Renal cortical epithelial cell (primary cell): ENCODE results near the gene C1orf52. TPM values are rescaled to one million over a fixed set of nuclear protein-coding genes. Genes with fewer than 3 reads are reported as not detected.

Experiments
- DNase-seq: peaks from one replicate; pipeline ENCODE4 v3.0.0-alpha.2; 2011; ENCODE audit warnings: low read depth
- total RNA-seq: library from RNA; depleted of rRNA; stranded (reverse); fragments of >200 nt; gene quantifications from 2 replicates; pipeline ENCODE4 v1.2.3, GENCODE V29; 2014

Gene C1orf52
- total RNA-seq, 1 donor from 2014 or later, result 18.5 TPM

DNA sequence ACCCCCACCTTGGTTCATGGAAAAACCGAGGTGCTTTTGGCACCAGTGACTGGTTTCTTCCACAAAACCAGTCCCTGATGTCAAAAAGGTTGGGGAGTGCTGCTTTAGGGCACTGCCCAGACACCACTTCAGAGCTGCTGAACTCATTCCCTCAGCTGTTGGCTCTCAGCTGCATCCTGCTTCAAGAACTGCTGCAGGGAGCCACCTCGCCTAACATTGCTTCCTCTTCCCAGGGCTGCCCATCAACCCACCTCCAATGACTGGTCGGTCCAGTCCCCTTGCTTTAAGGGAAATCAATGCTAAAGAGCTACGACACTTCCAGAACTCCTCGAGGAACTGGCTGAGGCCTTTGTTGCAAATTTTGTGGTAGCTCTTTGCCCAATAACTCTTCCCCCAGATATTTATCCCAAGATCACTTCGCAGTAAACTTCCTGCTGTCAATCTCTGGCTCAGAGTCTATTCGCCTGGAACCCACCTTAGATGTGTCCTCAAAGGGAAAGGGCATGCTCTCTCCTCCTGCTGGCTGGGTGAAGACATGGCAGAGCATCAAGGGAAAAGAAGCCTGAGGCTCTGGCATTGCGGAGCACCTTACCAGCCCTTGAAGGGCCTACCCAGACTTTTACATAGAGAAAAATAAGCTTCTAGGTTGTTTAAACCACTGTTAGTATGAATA, 29.0 kb downstream of the C1orf52 start:
- DNase-seq, result no peak

- DNase-seq, result no peak
Measured at GRCh38 chr1:85229574-85230097, 29.8 kb downstream of the C1orf52 start.

- DNase-seq, result no peak
Measured at GRCh38 chr1:85228972-85229371, 30.5 kb downstream of the C1orf52 start.

DNA sequence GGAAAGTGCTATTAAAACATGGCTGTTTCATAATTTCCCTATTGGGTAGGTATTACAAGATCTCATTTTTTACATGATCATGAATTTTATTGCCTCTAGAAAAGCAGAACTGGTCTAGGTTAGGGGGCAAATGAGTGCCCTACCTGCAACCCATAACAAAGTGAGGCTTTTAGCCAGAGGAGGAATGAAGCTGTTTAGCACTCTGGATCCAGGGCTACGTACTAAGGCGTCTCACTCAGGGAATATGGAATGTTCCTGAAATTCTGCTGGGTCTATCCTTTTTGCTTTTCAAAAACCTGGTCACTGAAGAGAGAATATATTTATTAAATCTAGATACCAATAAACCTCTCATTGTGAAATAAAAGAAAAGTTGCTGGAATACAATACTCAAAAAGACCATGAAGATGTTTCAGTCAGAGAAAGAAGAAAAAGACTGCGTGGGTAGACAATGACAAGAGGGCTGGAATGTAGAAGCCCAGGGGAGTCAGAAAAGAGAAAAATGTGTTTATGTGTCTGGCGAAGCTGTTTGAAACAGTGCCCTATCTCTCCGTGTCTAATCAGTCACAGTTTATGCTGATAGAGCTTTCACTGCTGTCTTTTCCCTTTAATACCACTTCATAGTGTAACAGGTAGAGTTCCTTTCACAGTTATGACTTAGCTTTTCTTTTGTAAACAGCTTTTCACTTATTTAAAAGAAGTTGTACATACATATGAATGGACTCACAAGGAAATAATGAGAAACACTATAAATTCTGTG, 33.7 kb downstream of the C1orf52 start:
- no peak for DNase-seq

GRCh38 chr1:85224734-85225623, 34.5 kb downstream of the C1orf52 start:
- no peak for DNase-seq

DNA sequence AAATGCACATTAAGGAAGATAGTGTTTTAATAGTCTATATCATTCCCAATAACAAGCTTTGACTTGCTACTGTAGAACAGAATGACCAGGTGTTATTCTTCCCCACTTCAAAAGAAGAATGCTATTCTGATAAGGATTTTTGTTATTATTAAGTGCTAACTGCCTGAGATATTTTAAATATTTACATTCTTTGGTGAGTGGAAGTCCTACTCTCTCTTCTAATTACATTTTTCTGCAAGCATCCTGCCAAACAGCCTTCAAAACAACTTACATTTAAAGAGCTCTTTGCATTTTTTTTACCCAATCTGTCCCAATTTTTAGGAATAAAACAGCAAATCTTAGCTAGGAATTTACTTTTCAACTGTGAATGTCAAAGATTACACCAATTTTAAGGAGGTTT, 35.2 kb downstream of the C1orf52 start:
- no peak for DNase-seq

GRCh38 chr1:85223334-85223733, 36.1 kb downstream of the C1orf52 start:
- DNase-seq, result no peak

- no peak for DNase-seq
Measured at GRCh38 chr1:85220756-85221201, 38.7 kb downstream of the C1orf52 start.

DNA sequence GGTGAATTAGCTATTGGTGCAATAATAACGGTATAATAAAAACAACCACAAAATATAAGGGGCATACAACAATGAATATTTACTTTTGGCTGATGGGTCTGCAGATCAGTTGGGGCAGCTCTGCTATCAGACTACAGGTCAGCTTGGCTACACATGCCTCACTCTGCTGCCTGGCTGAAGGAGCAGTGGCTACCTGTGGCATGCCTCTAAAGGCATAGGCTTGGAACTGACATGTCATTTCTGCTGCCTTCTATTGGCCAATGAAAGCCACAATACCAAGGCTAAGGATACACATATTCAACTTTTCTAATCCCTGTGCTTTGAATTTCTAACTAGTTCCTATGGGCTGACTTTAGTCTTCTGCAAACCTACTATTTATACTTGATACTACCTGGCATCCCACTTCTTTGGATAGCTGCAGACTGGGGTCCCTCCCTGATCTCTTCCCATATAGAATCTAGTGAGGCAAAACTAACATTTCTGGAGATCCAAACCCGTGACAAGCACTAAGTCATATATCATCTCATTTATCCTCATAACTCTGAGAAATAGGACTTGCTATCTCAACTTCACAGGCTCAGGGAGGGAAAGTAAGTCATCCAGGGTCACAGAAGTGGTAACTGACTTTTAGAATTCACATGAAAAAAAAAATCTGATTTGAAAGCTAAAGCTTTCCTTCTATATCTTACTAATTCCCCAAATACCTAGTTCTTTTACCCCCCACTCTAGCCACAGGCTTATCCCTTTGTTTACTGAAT, 39.4 kb downstream of the C1orf52 start:
- no peak for DNase-seq

DNA sequence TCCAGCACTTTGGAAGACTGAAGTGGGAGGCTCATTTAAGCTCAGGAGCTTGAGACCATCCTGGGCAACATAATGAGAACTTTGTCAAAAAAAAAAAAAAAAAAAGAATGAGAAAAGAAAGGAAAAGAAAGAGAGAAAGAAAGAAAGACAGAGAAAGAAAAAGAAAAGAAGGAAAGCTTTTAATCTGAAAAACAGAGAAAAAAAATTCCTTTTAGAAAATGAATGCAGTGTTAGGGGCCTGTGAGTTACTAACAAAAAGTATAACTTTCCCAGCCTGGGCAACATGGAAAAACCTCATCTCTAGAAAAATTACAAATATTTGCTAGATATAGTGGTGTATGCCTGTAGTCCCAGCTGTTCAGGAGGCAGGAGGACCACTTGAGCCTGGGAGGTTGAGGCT, 42.8 kb downstream of the C1orf52 start:
- no peak for DNase-seq

DNA sequence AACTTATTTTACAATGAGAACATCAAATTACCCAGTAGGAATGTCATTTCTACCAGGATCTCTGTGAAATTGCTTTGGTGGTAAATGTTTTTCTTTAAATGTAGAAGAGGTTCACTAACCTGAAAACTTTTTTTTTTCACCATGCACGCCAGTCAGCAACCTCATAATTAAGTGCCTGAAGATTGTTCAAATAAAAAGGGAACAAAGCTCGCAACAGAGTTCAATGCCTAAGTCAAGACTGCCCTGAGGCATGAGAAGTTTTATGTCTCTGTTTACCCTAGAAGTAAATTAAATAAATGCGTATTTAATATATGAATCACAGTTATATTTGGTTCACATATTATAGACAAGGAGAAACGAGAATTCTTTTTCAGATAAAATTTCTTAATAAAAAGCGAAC, 44.8 kb downstream of the C1orf52 start:
- peak; percentile 41 for DNase-seq

GRCh38 chr1:85208488-85208887, 51.0 kb downstream of the C1orf52 start:
- no peak for DNase-seq

DNA sequence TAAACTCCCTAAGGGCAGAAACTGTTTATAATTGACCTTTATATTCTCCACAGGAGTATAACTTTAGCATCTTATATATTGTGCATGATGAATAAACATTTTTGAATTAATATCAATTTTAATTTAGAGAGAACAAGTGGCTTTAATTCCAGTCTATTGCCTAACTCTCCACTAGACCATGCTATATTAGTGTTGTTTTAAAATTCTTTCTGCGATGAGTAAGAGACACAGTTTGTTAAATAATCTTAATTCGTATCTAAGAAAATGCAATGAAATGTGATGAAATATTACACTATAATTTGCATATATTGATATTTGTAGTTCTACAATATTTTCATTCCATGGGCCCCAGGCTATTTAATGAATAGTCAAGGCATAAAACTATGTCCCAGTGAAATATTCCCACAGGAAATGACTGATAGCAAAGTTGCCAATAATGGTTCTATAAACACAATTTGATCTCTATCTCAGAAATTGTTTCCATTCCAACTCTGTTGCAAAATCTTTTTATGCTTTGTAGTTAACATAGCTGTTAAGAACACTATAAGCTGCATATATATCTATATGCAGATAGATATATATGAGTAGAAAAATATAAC, 55.8 kb downstream of the C1orf52 start:
- no peak for DNase-seq

GRCh38 chr1:85202864-85203255, 56.6 kb downstream of the C1orf52 start:
- DNase-seq, result no peak

- no peak for DNase-seq
Measured at GRCh38 chr1:85202092-85202863, 57.2 kb downstream of the C1orf52 start.

DNA sequence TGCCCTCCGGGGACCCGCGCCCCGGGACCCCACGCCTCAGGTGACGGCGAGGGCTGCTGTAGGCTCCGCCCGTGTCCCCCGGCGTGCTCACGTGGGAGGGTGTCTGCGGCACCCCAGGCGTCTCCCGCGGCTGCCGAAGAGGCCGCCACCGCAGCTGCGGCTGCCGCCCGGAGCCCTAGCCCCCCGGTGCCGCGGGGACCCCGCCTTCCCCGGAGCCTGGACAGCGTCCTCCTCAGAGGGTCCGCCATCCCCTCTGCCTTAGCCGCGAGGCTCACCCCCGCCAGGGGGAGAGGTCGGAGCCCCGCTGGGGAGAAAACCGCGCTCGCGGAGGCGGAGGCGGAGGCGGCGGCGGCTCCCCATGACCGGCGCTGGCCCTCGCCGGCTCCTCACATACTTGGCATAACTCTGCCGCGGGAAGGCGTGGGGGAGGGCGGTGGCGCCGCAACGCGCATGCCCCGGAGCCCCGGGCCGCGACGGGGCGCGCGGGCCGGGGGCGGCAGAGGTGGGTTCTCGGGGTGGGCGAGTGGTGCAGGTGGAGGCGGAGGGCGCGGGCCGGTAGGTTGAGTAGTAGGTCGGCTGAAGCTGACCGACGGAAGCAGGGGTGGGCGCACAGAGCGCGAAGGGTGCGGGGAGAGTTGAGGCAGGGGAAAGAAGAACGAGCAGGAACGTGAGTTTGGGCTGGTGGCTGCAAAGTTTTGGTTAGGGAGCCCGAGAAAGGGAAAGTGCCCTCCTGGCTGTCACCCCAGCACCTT, 57.9 kb downstream of the C1orf52 start:
- DNase-seq, result no peak

DNA sequence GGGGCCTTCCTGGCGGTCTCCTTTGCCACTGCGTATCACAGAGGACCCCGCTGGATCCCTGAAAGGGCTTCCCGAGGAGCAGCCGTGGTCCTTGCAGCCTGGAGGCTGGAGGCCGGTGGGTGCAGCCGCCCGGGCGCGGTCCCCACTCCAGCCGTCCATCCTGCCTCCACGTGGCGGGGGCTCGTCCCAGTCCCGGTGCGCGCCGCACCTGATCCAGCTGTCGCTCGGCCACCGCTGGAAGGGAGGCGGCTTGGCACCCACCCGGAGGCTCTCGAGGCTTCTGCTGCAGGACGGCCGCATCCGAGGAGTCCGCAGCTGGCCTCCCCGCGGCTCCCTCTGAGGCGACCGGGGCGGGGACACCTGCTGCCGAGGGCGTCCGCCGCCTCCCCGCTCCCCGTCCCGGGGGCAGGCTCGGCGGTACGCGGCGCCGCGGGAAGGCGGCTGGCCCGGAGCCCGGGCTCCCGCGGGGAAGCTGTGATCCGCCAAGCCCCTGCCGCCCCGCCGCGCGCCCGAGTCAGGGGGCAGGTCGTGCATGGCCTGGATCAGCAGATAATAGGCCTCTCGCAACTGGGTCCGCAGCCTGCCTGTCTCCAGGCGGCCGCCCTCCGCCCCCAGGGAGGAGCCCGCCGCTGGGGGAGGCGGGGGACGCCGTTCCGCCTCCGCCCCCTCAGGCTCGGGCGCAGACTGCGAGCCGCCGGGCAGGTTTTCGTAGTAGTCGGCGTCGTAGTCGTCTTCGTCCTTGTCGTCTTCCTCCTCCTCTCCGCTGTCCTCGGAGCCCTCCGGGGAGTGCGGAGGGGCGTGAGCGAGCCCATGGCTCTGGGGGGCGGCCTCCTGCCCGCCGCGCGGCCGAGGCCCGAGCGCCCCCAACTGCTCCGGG, 58.8 kb downstream of the C1orf52 start, which contains the start of gene SYDE2:
TSS of gene SYDE2 (minus strand) at position 554 of the 877 bp plus-strand sequence. CDS start at position 534, 20 bp downstream.
- peak; percentile 32 for DNase-seq
